Mucosa of rectum (tissue), 2 donors: ENCODE data around the gene ANK2.
"Not testable (repeated sequence)": the region's sequence is repeated elsewhere in the genome, so short reads cannot be mapped to it uniquely, and the experiment has no call there.

Source experiments
- H3K27ac ChIP-seq, 2 donors: one replicate each; pipeline ENCODE4 v1.7.0; 2013; ENCODE audit warnings: inconsistent platforms in 2 of 2, low read depth in 2 of 2, low read length in 2 of 2
- H3K27me3 ChIP-seq, 2 donors: one replicate each; pipeline ENCODE4 v1.7.0; 2013; ENCODE audit warnings: low read length in 2 of 2; ENCODE audit not compliant: control insufficient read depth in 2 of 2, insufficient read depth in 2 of 2
- H3K36me3 ChIP-seq, 2 donors: one replicate each; pipeline ENCODE4 v1.7.0; 2013; ENCODE audit warnings: low read length in 2 of 2; ENCODE audit not compliant: control insufficient read depth in 2 of 2, insufficient read depth in 2 of 2
- H3K4me1 ChIP-seq, 2 donors: one replicate each; pipeline ENCODE4 v1.7.0; 2013; ENCODE audit warnings: low read length in 2 of 2, mild to moderate bottlenecking in 1 of 2; ENCODE audit not compliant: control insufficient read depth in 2 of 2, insufficient read depth in 2 of 2
- H3K4me3 ChIP-seq, 2 donors: one replicate each; pipeline ENCODE4 v1.7.0; 2013; ENCODE audit warnings: low read length in 2 of 2
- H3K9ac ChIP-seq, 2 donors: one replicate each; pipeline ENCODE4 v1.7.0; 2013; ENCODE audit warnings: low read length in 2 of 2, low read depth in 1 of 2, mild to moderate bottlenecking in 1 of 2
- H3K9me3 ChIP-seq, 2 donors: one replicate each; pipeline ENCODE4 v1.7.0; 2013; ENCODE audit warnings: low read length in 2 of 2; ENCODE audit not compliant: control insufficient read depth in 2 of 2
- donor health status: healthy.
- donor health status: Normal muscosa, but diverticular disease.

Gene ANK2

DNA sequence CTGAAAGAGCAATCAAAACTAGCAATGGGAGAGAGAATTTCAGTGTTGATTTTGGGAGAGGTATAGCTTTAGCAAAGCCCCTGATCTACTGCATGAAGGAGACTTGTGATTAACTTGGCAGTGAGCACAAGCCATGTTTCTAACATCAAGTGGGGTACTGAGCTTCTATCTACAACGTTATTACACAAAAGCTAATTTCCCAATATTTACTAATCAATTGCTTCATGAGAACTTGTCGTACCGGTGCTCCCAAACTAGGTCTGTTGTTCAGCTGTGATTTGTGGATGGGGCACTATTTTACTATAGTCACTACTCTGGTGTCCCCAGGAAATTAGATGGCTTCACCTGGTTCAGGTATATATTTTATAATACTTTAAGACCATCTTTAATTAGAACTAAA lies 16.2 kb downstream of the ANK2 start:
- H3K36me3 ChIP-seq: no peaks in the 10 kb centered on the region
- H3K27me3 ChIP-seq: no peaks in the 10 kb centered on the region
- no peak overlapping the region for H3K4me3 ChIP-seq
- no peak overlapping the region for H3K27ac ChIP-seq
- H3K9ac ChIP-seq: no peak overlapping the region
- no peaks in the 10 kb centered on the region for H3K4me1 ChIP-seq
- H3K9me3 ChIP-seq: no peaks in the 10 kb centered on the region

GRCh38 chr4:113068771-113069170 lies 19.3 kb downstream of the ANK2 start:
- not testable (repeated sequence) for H3K27ac ChIP-seq, H3K9me3 ChIP-seq, H3K4me1 ChIP-seq, H3K27me3 ChIP-seq, H3K9ac ChIP-seq, H3K36me3 ChIP-seq, H3K4me3 ChIP-seq

GRCh38 chr4:113069212-113069892 lies 19.9 kb downstream of the ANK2 start:
- no peaks in the 10 kb centered on the region for H3K27me3 ChIP-seq
- no peaks in the 10 kb centered on the region for H3K9me3 ChIP-seq
- no peaks in the 10 kb centered on the region for H3K36me3 ChIP-seq
- H3K4me1 ChIP-seq: no peaks in the 10 kb centered on the region
- no peak overlapping the region for H3K9ac ChIP-seq
- H3K4me3 ChIP-seq: no peak overlapping the region
- H3K27ac ChIP-seq: no peak overlapping the region

GRCh38 chr4:113070755-113071154 lies 21.3 kb downstream of the ANK2 start:
- H3K27me3 ChIP-seq: no peaks in the 10 kb centered on the region
- no peaks in the 10 kb centered on the region for H3K36me3 ChIP-seq
- H3K4me3 ChIP-seq: no peak overlapping the region
- H3K9me3 ChIP-seq: no peaks in the 10 kb centered on the region
- no peak overlapping the region for H3K9ac ChIP-seq
- H3K4me1 ChIP-seq: no peaks in the 10 kb centered on the region
- H3K27ac ChIP-seq: no peak overlapping the region

GRCh38 chr4:113071274-113071673 lies 21.8 kb downstream of the ANK2 start:
- Histone ChIP-seq H3K27me3 (no peaks in the 10 kb centered on the region), H3K27ac (no peak overlapping the region), H3K4me3 (no peak overlapping the region), H3K9ac (no peak overlapping the region), H3K4me1 (no peaks in the 10 kb centered on the region), H3K9me3 (no peaks in the 10 kb centered on the region), H3K36me3 (no peaks in the 10 kb centered on the region)

DNA sequence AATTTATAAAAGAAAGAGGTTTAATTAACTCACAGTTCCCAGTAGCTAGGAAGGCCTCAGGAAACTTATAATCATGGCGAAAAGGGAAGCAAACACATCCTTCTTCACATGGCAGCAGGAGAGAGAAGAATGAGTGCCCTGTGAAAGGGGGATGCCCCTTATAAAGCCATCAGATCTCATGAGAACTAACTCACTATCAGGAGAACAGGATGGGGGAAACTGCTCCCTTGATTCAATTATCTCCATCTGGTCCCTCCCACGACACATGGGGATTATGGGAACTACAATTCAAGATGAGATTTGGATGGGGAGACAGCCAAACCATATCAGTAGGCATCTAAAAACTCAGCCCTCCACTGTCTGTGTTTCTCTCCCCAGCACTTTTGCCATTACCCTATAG lies 22.4 kb downstream of the ANK2 start:
- H3K27me3 ChIP-seq: no peaks in the 10 kb centered on the region
- H3K36me3 ChIP-seq: no peaks in the 10 kb centered on the region
- H3K27ac ChIP-seq: no peak overlapping the region
- no peaks in the 10 kb centered on the region for H3K4me1 ChIP-seq
- no peaks in the 10 kb centered on the region for H3K9me3 ChIP-seq
- no peak overlapping the region for H3K4me3 ChIP-seq
- H3K9ac ChIP-seq: no peak overlapping the region

DNA sequence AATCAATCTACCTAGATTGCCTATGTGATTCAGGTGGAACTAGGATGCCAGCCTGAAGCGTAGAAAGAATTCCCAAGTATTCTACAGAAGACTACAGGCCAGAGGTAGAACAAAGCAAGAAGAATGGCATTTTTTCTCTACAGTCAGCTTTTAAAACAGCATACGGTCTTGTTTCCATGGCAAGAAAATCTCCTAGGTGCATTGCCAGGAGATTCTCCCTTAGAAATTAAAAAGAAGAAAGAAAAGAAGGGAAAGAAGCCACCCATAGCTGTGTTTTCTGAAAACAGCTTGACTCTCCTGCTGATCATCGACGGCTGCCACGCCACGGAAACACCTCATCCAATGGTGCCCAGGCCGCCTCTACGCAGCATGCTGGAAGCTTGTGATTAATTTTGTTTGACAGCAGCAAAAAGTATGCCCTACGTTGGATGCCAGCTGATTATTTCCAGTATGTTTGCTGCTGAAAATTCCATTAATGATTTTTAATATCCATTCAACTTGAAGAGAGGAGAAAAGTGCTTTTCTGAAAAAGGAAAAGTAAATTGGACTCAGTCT lies 24.1 kb downstream of the ANK2 start:
- Histone ChIP-seq H3K27ac (no peak overlapping the region), H3K4me3 (no peak overlapping the region)

DNA sequence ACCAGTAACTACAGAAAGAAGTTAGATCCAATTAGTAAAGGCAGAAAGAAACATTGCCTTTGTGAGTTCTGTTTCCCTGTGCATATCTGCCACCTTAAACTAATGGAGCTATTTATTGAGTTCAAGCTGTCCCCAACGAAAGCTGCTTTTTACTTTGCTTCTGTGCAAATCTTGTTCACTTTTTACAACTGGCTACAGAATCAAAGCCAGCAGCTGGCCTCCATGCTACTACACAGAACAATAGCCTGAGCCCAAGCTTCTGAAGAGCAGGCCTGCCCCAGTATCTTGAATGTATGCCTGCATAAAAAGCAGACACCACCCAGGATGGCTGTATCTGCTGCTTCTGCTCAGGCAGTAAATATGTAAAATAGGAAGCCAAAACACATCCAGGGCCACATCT lies 28.1 kb downstream of the ANK2 start:
- no peak overlapping the region for H3K9ac ChIP-seq
- H3K4me1 ChIP-seq: no peaks in the 10 kb centered on the region
- no peaks in the 10 kb centered on the region for H3K27me3 ChIP-seq
- H3K4me3 ChIP-seq: no peak overlapping the region
- H3K27ac ChIP-seq: no peak overlapping the region
- H3K36me3 ChIP-seq: no peaks in the 10 kb centered on the region
- no peaks in the 10 kb centered on the region for H3K9me3 ChIP-seq

More for the DNA sequence above, 24.1 kb downstream of the ANK2 start:
- H3K36me3 ChIP-seq: no peaks in the 10 kb centered on the region
- no peaks in the 10 kb centered on the region for H3K27me3 ChIP-seq
- no peaks in the 10 kb centered on the region for H3K4me1 ChIP-seq
- H3K9ac ChIP-seq: no peak overlapping the region
- H3K9me3 ChIP-seq: no peaks in the 10 kb centered on the region

DNA sequence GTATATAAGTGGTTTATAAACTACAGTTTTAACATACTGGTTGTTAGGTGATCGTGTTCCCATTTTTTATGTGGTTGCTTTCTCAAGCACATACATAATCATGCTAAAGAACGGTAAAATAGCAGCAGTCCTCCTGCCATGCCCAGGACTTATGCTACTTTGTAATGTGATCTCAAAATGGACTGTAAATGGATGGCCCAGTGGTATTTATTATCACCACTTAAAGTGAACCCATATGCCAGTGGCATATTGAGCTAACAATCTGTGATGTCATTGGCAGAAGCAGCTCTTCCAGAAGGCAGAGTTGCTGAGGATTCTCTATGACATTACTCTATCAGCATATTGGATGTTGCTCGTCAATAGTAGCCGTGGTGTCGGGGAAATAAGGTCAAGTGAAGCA lies 28.6 kb downstream of the ANK2 start:
- Histone ChIP-seq H3K27me3 (no peaks in the 10 kb centered on the region), H3K27ac (no peak overlapping the region), H3K4me3 (no peak overlapping the region), H3K9me3 (no peaks in the 10 kb centered on the region), H3K36me3 (no peaks in the 10 kb centered on the region), H3K9ac (no peak overlapping the region), H3K4me1 (no peaks in the 10 kb centered on the region)

- no peaks in the 10 kb centered on the region for H3K36me3 ChIP-seq
- no peak overlapping the region for H3K27ac ChIP-seq
- no peaks in the 10 kb centered on the region for H3K4me1 ChIP-seq
- H3K4me3 ChIP-seq: no peak overlapping the region
- H3K27me3 ChIP-seq: no peaks in the 10 kb centered on the region
- H3K9ac ChIP-seq: no peak overlapping the region
- no peaks in the 10 kb centered on the region for H3K9me3 ChIP-seq
Observed at GRCh38 chr4:113080050-113080449, 30.6 kb downstream of the ANK2 start.
